GM19397 (cell line): ENCODE data around the gene GRID2.
A peak's percentile ranks its signal among the peaks of the same experiment; 100 is the strongest.

Experiments
- ATAC-seq: cut with Tn5 transposase; IDR thresholded peaks from one replicate; pipeline ENCODE4 v1.9.1; 2021; ENCODE audit warnings: mild to moderate bottlenecking, moderate library complexity; ENCODE audit not compliant: unreplicated experiment

Gene GRID2

DNA sequence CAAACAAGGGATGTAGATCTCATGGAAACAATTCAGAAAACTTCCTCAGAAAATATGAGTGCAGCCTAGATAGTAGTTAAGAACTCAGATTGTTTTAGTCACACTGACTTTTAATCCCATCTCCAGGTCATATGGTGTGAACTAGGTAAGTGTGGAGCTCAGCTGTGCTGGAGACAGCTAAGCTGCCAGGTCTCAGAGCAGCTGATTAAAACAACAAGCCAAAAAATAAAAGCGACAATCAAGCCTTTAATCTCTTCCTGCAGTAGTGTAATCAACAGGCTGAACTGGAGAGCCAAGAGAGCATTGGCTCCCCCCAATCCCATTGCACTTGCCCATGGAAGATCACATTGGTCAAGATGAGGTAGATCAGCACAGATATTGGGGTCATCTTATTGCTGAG is 1426.5 kb downstream of the GRID2 start:
- no peak for ATAC-seq

GRCh38 chr4:93730760-93731159 is 1427.0 kb downstream of the GRID2 start:
- ATAC-seq: no peak

GRCh38 chr4:93731456-93731855 is 1427.7 kb downstream of the GRID2 start:
- ATAC-seq: no peak

- ATAC-seq: no peak
Observed at GRCh38 chr4:93732509-93732908, 1428.7 kb downstream of the GRID2 start.

DNA sequence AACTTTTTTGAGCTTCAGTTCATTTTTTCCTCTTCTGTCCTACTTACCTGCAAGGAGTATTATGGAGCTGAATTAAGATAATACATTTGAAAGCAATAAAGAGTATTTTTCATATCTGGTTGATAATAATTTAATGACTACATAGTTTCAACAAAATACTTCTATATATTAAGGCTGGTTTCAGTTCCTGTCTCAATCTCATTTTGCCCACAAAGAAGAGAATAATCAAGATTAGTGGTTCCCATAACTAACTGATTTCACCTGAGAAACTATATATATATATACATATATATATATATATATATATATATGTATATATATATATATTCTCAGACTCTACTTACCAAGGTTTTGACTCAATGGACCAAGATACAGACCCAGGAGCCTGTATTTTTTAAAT is 1437.1 kb downstream of the GRID2 start:
- ATAC-seq: no peak

DNA sequence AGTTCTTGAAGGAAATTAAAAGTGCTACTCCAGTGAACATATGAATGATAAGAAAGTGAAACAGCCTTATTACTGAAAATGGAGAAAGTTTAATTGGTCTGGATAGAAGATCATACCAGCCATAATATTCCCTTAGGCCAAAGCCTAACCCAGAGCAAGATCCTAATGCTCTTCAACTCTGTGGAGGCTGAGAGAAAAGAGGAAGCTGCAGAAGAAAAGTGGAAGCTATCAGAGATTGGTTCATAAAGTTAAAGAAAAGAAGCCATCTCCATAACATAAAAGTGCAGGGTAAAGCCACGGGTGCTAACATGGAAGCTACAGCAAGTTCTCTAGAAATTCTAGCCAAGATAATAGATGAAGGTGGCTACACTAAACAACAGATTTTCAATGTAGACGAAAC is 1439.3 kb downstream of the GRID2 start:
- ATAC-seq: no peak

- no peak for ATAC-seq
Observed at GRCh38 chr4:93743635-93744034, 1439.9 kb downstream of the GRID2 start.

DNA sequence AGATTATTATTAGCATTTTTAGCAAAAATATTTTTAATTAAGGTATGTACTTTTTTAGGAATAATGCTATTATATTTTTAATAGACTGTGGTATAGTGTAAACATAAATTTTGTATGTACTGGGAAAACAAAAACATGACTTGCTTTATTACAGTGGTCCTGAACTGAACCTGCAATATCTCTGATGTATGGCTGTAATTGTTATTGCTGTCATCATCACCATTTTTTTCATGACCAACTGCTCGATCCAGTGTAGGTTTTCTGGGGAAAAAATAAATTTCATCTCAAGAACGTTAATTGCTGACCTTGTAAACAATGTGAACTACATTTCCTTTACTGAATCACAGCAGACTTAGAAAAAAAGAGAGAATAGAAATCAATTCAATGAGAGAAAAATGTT is 1441.2 kb downstream of the GRID2 start:
- ATAC-seq: no peak

- ATAC-seq: no peak
Observed at GRCh38 chr4:93746031-93746430, 1442.3 kb downstream of the GRID2 start.

DNA sequence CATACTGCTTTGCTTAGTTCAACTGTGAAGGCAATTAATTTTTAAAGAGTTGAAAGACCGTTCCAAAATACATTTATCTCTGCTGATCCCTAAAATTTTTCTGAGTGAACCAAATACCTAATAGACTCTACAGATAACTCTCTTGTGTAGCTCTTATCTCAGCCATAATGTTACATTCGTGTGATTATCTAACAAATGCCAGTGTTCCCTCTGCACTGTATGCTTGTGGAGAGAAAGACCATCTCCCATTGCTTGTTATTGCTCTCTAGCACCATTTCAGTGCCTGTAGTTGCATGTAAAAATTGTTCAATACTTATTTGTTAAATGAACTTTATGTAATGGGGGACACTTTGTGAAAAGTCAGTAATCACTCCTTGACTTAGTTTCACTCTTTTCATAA is 1443.5 kb downstream of the GRID2 start:
- no peak for ATAC-seq

DNA sequence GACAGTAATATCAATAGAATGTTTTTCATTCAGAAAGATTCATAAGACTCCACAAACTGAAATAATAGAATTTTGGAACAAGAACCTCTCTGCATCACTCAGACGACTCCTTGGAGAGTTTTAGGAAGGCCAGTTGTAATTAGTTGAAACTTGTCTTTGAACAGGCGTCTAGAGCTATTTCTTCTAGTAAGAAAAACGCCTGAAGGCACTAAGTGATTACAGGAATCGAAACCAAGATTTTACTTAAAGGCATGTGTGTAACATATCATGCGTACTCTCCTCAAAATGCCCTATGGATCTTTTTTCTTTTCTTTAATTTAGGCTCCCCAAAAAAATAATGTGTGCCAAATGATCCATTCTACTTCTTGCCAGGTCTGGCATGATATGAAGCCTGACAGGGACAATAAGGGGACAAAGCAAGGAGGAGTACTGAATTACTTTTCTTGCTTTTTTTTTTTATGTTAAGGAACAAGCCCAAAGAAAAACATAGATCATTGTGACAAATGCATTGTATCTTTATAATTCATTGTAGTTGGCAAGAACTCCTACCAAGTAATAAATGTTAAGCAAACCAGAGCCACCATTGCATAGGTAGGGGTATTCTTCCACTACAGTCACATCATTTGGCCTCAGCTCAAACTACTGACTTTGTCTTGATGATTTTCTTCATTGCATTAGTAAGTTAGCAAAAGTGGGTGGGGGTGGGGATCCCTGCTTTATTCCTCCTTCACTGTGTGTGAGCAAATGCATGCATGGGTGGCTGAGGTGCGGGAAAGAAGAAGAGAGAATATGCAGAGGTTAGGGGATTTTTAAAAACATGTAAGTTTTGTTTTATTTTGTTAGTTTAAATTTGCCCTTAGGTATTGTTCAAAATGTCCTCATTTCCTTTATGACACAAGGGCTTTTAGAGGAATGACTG is 1444.9 kb downstream of the GRID2 start:
- peak; percentile 28 for ATAC-seq

DNA sequence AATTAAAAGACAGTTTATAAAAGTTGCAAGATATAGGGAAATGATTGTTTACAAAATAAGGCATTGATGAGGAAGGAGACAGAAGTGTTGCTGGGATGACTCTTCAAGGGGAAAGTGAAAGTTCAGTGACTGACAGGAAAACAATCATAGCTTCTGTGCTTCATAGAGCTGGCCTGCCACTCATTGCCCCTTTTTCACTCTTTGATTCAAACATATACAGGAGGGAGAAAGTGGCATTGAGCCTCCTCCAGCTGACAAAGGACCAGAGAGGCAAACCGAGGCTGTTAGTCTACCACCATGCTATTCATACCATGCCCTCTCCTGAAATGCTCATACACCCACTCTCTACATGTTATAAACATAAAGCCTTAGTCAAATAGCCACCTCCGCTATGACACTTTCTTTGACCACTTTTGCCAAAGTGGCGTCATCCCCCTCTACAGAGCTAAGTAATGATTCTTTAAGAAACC is 1445.6 kb downstream of the GRID2 start:
- ATAC-seq: peak; percentile 72

- ATAC-seq: no peak
Observed at GRCh38 chr4:93751411-93751810, 1447.6 kb downstream of the GRID2 start.

- ATAC-seq: no peak
Observed at GRCh38 chr4:93756101-93756500, 1452.3 kb downstream of the GRID2 start.

- ATAC-seq: no peak
Observed at GRCh38 chr4:93759506-93759905, 1455.7 kb downstream of the GRID2 start.

DNA sequence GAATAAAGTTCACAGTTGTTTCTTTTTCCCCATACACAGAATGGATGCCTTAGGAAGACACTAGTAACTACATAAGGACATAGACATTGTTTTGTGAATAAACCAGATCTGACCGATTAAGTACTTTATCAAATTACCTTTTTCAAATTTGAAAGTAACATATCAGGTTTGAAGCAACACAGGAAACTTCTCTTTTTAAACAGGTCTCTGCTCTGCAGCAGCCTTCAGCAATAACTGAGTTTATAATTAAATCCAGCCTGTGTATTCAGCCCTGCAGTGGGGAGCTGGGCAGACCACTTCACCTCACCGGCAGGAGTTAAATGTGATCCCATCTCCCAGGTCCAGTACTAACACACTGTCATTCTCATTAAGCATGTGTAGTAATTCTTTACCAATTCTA is 1456.5 kb downstream of the GRID2 start:
- no peak for ATAC-seq

DNA sequence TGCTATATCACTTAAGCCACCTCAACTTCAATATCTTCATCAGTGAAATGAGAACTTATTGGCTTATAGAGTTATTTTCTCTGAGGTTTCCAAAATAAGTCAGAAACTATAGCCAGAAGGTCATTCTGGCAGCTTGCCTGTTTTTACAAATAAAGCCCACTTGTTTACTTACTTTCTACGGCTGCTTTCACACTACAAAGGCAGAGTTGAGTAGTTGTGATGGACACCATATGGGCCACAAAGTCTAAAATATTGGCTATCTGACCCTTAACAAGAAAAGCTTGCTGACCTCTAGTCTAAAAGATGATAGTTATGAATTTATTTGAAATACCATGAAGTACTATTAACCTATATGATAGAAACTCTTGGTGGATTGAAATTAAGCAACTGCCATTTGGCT is 1457.5 kb downstream of the GRID2 start:
- no peak for ATAC-seq

GRCh38 chr4:93764639-93765246 is 1461.0 kb downstream of the GRID2 start:
- no peak for ATAC-seq

- no peak for ATAC-seq
Observed at GRCh38 chr4:93767917-93768316, 1464.2 kb downstream of the GRID2 start.

- ATAC-seq: no peak
Observed at GRCh38 chr4:93770201-93770600, 1466.4 kb downstream of the GRID2 start.

- no peak for ATAC-seq
Observed at GRCh38 chr4:93771640-93772411, 1468.1 kb downstream of the GRID2 start.

GRCh38 chr4:93772858-93773257 is 1469.1 kb downstream of the GRID2 start:
- ATAC-seq: no peak
